Choroid plexus epithelial cell (primary cell): ENCODE results near the gene ERLIN1.

Experiments used
- DNase-seq: peaks from one replicate; pipeline ENCODE4 v3.0.0-alpha.2; 2010; ENCODE audit warnings: low read depth
- H3K4me3 ChIP-seq: 2 replicates; pipeline ENCODE4 v1.5.1; 2011; ENCODE audit warnings: low read depth, mild to moderate bottlenecking, control low read depth, low read length, moderate library complexity
- CTCF ChIP-seq: conservative IDR thresholded peaks from 2 replicates; pipeline ENCODE4 v1.5.1; 2011; ENCODE audit warnings: low read depth, mild to moderate bottlenecking, control low read depth, inconsistent platforms, low read length, moderate library complexity

Gene ERLIN1

GRCh38 chr10:100174699-100175677, 10.8 kb downstream of the ERLIN1 start:
- no peak overlapping the region for H3K4me3 ChIP-seq
- no peak for DNase-seq
- no peak for TF ChIP-seq CTCF

- TF ChIP-seq CTCF = no peak
- H3K4me3 ChIP-seq = no peak overlapping the region
- no peak for DNase-seq
These were observed 12.8 kb downstream of the ERLIN1 start for GRCh38 chr10:100173035-100173434.

GRCh38 chr10:100172349-100172748, 13.5 kb downstream of the ERLIN1 start:
- no peak overlapping the region for H3K4me3 ChIP-seq

GRCh38 chr10:100168313-100168643, 17.6 kb downstream of the ERLIN1 start:
- no peak for DNase-seq
- TF ChIP-seq CTCF = no peak
- no peak overlapping the region for H3K4me3 ChIP-seq

More at GRCh38 chr10:100172349-100172748, 13.5 kb downstream of the ERLIN1 start:
- no peak for DNase-seq
- TF ChIP-seq CTCF = no peak

GRCh38 chr10:100167553-100168312, 18.1 kb downstream of the ERLIN1 start:
- H3K4me3 ChIP-seq = no peak overlapping the region
- DNase-seq = no peak
- no peak for TF ChIP-seq CTCF

GRCh38 chr10:100163704-100164621, 21.9 kb downstream of the ERLIN1 start:
- peak; percentile 49 for DNase-seq
- no peak for TF ChIP-seq CTCF
- no peak overlapping the region for H3K4me3 ChIP-seq
